Endothelial cell of umbilical vein (primary cell): ENCODE data around the gene COX8A. TPM values are rescaled to one million over a fixed set of nuclear protein-coding genes. Genes with fewer than 3 reads are reported as not detected.

Experiments
- BruUV-seq: library from RNA; stranded (reverse); fragments of 400-500 nt; replicated peaks from 2 replicates; lab custom pipeline; 2021; lab: Mats Ljungman, UMichigan
- CTCF ChIA-PET: fragments of 300-600, 350-600 bp; sonication (Branson Sonifier 250); formaldehyde crosslinking; loops from one replicate; lab custom pipeline; 2021; ENCODE audit warnings: antibody characterized with exemption, inconsistent platforms; lab: Charles Lee
- POLR2A ChIA-PET: fragments of 300-600, 350-600 bp; sonication (Branson Sonifier 250); formaldehyde crosslinking; loops from one replicate; lab custom pipeline; 2021; ENCODE audit warnings: antibody characterized with exemption, inconsistent platforms; lab: Charles Lee
- DNase-seq: peaks from one replicate; pipeline ENCODE4 v3.0.0-alpha.2; 2011; ENCODE audit warnings: low read depth, low spot score
- FAIRE-seq: peaks from 2 replicates; lab custom pipeline; 2011; peaks lifted over from hg19 to GRCh38; lab: Jason Lieb, UNC
- H2AFZ ChIP-seq: 2 replicates; pipeline ENCODE4 v1.6.0; 2012; ENCODE audit warnings: low read depth, low read length, control low read depth, inconsistent platforms
- H3K27ac ChIP-seq: 2 replicates; pipeline ENCODE4 v1.5.1; 2011; ENCODE audit warnings: low read depth, mild to moderate bottlenecking, control low read depth, low read length, moderate library complexity; ENCODE audit not compliant: insufficient read depth
- H3K27me3 ChIP-seq, 2 experiments: 2 replicates each; pipeline versions ENCODE4 v1.6.0 to v1.6.1; 2011; ENCODE audit warnings: low read length in 2 of 2, mixed read lengths in 1 of 2; ENCODE audit not compliant: control insufficient read depth in 2 of 2, insufficient read depth in 2 of 2
- H3K36me3 ChIP-seq, 2 experiments: 2 replicates in 1 of 2; 3 replicates in 1 of 2; pipeline ENCODE4 v1.5.1; 2011; ENCODE audit warnings: low read length in 2 of 2, mild to moderate bottlenecking in 1 of 2, moderate library complexity in 1 of 2; ENCODE audit not compliant: control insufficient read depth in 2 of 2, insufficient read depth in 2 of 2; ENCODE audit errors: extremely low read depth in 1 of 2
- H3K4me1 ChIP-seq: 3 replicates; pipeline ENCODE4 v1.5.1; 2011; ENCODE audit warnings: mild to moderate bottlenecking, low read length; ENCODE audit not compliant: control insufficient read depth, insufficient read depth; ENCODE audit errors: extremely low read depth
- H3K4me2 ChIP-seq: 2 replicates; pipeline ENCODE4 v1.6.1; 2011; ENCODE audit warnings: low read length, control low read depth, mixed read lengths; ENCODE audit not compliant: insufficient read depth
- H3K4me3 ChIP-seq, 3 experiments: fragments of 200-600 bp in 1 of 3; sonication (generic), shearing (Covaris generic) in 1 of 3; replicated peaks in 1 of 3; 2 replicates each; pipeline ENCODE4 v1.5.1; 2011 to 2016; ENCODE audit warnings: control low read depth in 3 of 3, low read length in 3 of 3, mild to moderate bottlenecking in 2 of 3, inconsistent platforms in 1 of 3, low read depth in 1 of 3, moderate library complexity in 1 of 3; ENCODE audit not compliant: insufficient read depth in 1 of 3
- H3K79me2 ChIP-seq: 2 replicates; pipeline ENCODE4 v1.6.0; 2012; ENCODE audit warnings: low read length, inconsistent platforms; ENCODE audit not compliant: control insufficient read depth, insufficient read depth
- H3K9ac ChIP-seq: replicated peaks from 2 replicates; pipeline ENCODE3; 2011; ENCODE audit warnings: low read length, control low read depth; ENCODE audit not compliant: insufficient read depth; ENCODE audit errors: extremely low read depth
- H3K9me1 ChIP-seq: replicated peaks from 3 replicates; pipeline ENCODE4 v1.6.0; 2011; ENCODE audit warnings: mild to moderate bottlenecking, low read length; ENCODE audit not compliant: control insufficient read depth, insufficient read depth; ENCODE audit errors: extremely low read depth
- H3K9me3 ChIP-seq: replicated peaks from 2 replicates; pipeline ENCODE4 v1.5.1; 2012; ENCODE audit warnings: low read length, inconsistent platforms; ENCODE audit not compliant: control insufficient read depth, insufficient read depth
- H4K20me1 ChIP-seq: replicated peaks from 2 replicates; pipeline ENCODE3; 2011; ENCODE audit warnings: mild to moderate bottlenecking, low read length; ENCODE audit not compliant: control insufficient read depth, insufficient read depth; ENCODE audit errors: extremely low read depth
- CTCF ChIP-seq, 2 donors: IDR thresholded peaks; 1 replicate in 1 of 2; 2 replicates in 1 of 2; pipeline ENCODE4 v1.5.1; 2011; ENCODE audit warnings: low read length in 2 of 2, mild to moderate bottlenecking in 2 of 2, moderate library complexity in 2 of 2, control low read depth in 1 of 2, inconsistent platforms in 1 of 2, low read depth in 1 of 2; ENCODE audit not compliant: insufficient read depth in 1 of 2; ENCODE audit errors: extremely low read depth in 1 of 2
- EZH2 ChIP-seq: IDR thresholded peaks from 2 replicates; pipeline ENCODE4 v1.6.1; 2012; ENCODE audit warnings: borderline replicate concordance, low read depth, mild to moderate bottlenecking, moderate library complexity, low read length, inconsistent platforms; ENCODE audit not compliant: severe bottlenecking
- FOS ChIP-seq: IDR thresholded peaks from 2 replicates; pipeline ENCODE4 v1.6.1; 2011; ENCODE audit warnings: mild to moderate bottlenecking, low read length, moderate library complexity, borderline replicate concordance; ENCODE audit not compliant: insufficient read depth
- GATA2 ChIP-seq: IDR thresholded peaks from 2 replicates; pipeline ENCODE4 v1.7.0; 2011; ENCODE audit warnings: low read depth, mild to moderate bottlenecking, moderate library complexity, mixed read lengths, low read length; ENCODE audit not compliant: insufficient read length, insufficient read depth
- JUN ChIP-seq: IDR thresholded peaks from 2 replicates; pipeline ENCODE4 v1.6.1; 2011; ENCODE audit warnings: borderline replicate concordance, low read depth; ENCODE audit not compliant: insufficient read length, insufficient read depth
- MAX ChIP-seq: IDR thresholded peaks from 2 replicates; pipeline ENCODE4 v1.6.1; 2011; ENCODE audit not compliant: insufficient read depth, insufficient read length
- MYC ChIP-seq: IDR thresholded peaks from one replicate; pipeline ENCODE4 v1.6.1; 2011; ENCODE audit warnings: mild to moderate bottlenecking, low read depth, low read length
- POLR2A ChIP-seq: IDR thresholded peaks from 2 replicates; pipeline ENCODE4 v1.6.1; 2012; ENCODE audit warnings: low read depth, mild to moderate bottlenecking, control low read depth, low read length
- POLR2AphosphoS5 ChIP-seq: IDR thresholded peaks from 2 replicates; pipeline ENCODE4 v1.6.1; 2012; ENCODE audit warnings: low read depth, mild to moderate bottlenecking, control low read depth, low read length, moderate library complexity; ENCODE audit not compliant: insufficient read depth
- dilution Hi-C: fragments of 300-500 bp; cut with MboI; formaldehyde crosslinking; loops from one replicate; pipeline ENCODE4 v1.15.0; 2019; ENCODE audit warnings: low sequenced_read_pairs; ENCODE audit not compliant: extremely low pct_ligation_motif_present
- intact Hi-C: fragments of 100-400 bp; cut with micrococcal nuclease; formaldehyde crosslinking; loops from one replicate; pipeline ENCODE4 v1.10.0; 2022
- polyA plus RNA-seq, 4 experiments: library from polyadenylated mRNA; depleted of rRNA in 3 of 4; stranded (reverse) in 3 of 4; unstranded in 1 of 4; fragments of >200 nt; gene quantifications; 2 replicates each; pipeline versions ENCODE4 v1.2.1 to v1.2.3, GENCODE V29; 2011 to 2012; ENCODE audit warnings: missing spikeins in 1 of 4
- total RNA-seq: library from RNA; stranded (reverse); gene quantifications from 2 replicates; pipeline ENCODE4 v1.2.3, GENCODE V29; 2021

Gene COX8A
- total and polyA plus RNA-seq, 2 donors (not counting 3 experiments of a cell fraction or from before 2014, with no cell fraction given): 339 to 930 TPM

GRCh38 chr11:63986932-63987513 is 12.6 kb downstream of the COX8A start:
- no peaks in the 10 kb centered on the region for H4K20me1 ChIP-seq
- CTCF ChIA-PET: no interaction called here
- peak overlapping the region; percentile 71 to 99 (median 72) for H3K4me3 ChIP-seq
- intact Hi-C loops: loop anchor here (1.0 kb wide), 1 partner anchor 13 kb away; the partner anchor contains the start of gene COX8A
- POLR2A ChIA-PET: no interaction called here
- no peak overlapping the region for H2AFZ ChIP-seq
- H3K9ac ChIP-seq: peak overlapping the region; percentile 91
- no peak for TF ChIP-seq CTCF (IDR thresholded peaks at IDR 0.05; ENCODE audit: extremely low read depth in 1 of 2, insufficient read depth in 1 of 2, low read depth in 1 of 2, low read length in 2 of 2)
- no peak for TF ChIP-seq EZH2
- no peak for TF ChIP-seq GATA2
- TF ChIP-seq MYC: no peak
- BruUV-seq: TSS peak; percentile 55
- no peak for FAIRE-seq
- H3K79me2 ChIP-seq: peaks cover 24% of the 10 kb centered on the region
- dilution Hi-C loops: no loop called here
- H3K27ac ChIP-seq: peak overlapping the region; percentile 48
- no peak for DNase-seq
- H3K4me2 ChIP-seq: peak overlapping the region; percentile 84
- peaks cover 7% of the 10 kb centered on the region for H3K4me1 ChIP-seq
- no peaks in the 10 kb centered on the region for H3K9me1 ChIP-seq
- H3K27me3 ChIP-seq: no peaks in the 10 kb centered on the region
- peaks cover 0 to 14% of the 10 kb centered on the region in 2 experiments for H3K36me3 ChIP-seq
- H3K9me3 ChIP-seq: no peaks in the 10 kb centered on the region

DNA sequence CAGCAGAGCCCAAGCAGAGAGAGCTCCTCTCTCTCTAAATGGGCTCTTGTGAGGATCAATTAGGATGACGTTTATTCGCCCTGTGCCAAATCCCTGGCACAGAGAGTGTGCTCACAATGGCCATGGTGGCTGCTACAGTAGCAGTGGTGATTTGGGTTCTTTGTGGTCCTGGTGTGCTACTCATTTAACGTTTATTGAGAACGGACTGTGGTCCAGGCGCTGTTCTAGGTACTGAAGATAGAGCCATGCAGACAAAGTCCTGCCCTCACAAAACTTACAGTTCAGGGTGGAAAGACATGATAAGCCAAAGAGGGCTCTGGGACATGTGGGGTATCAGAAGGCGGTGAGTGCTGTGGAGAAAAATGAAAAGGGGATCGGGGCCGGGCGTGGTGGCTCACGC is 17.1 kb downstream of the COX8A start:
- H3K27ac ChIP-seq: no peak overlapping the region
- H3K79me2 ChIP-seq: peaks cover 22% of the 10 kb centered on the region
- H3K4me3 ChIP-seq: no peak overlapping the region
- TF ChIP-seq FOS (no peak), GATA2 (no peak), MAX (no peak), EZH2 (no peak), JUN (no peak), MYC (no peak), POLR2AphosphoS5 (no peak), CTCF (IDR thresholded peaks at IDR 0.05; ENCODE audit: extremely low read depth in 1 of 2, insufficient read depth in 1 of 2, low read depth in 1 of 2, low read length in 2 of 2) (no peak), POLR2A (no peak)
- H3K4me1 ChIP-seq: peaks cover 7% of the 10 kb centered on the region
- dilution Hi-C loops: no loop called here
- intact Hi-C loops: no loop called here
- H2AFZ ChIP-seq: no peak overlapping the region
- POLR2A ChIA-PET: no interaction called here
- no TSS peak for BruUV-seq
- peaks cover 0 to 27% of the 10 kb centered on the region in 2 experiments for H3K36me3 ChIP-seq
- H4K20me1 ChIP-seq: no peaks in the 10 kb centered on the region
- H3K9me1 ChIP-seq: no peaks in the 10 kb centered on the region
- no peak overlapping the region for H3K4me2 ChIP-seq
- H3K27me3 ChIP-seq: no peaks in the 10 kb centered on the region
- no peaks in the 10 kb centered on the region for H3K9me3 ChIP-seq
- CTCF ChIA-PET: interaction anchor here (1.4 to 2.9 kb wide), 2 partner anchors 9 to 309 kb away, joined by 4 to 21 read pairs; no protein-coding TSS in a partner anchor
- no peak overlapping the region for H3K9ac ChIP-seq
- FAIRE-seq: no peak
- no peak for DNase-seq
